NCI-H128 (cell line): ENCODE measurements around the gene DPY19L1.
A peak's percentile ranks its signal among the peaks of the same experiment; 100 is the strongest.
"Not testable (repeated sequence)": the region's sequence is repeated elsewhere in the genome, so short reads cannot be mapped to it uniquely, and the experiment has no call there.

ENCODE experiments used
- DNase-seq: peaks from one replicate; lab custom pipeline; 2025; ENCODE audit not compliant: unreplicated experiment; lab: John Stamatoyannopoulos, UW

DPY19L1 gene

DNA sequence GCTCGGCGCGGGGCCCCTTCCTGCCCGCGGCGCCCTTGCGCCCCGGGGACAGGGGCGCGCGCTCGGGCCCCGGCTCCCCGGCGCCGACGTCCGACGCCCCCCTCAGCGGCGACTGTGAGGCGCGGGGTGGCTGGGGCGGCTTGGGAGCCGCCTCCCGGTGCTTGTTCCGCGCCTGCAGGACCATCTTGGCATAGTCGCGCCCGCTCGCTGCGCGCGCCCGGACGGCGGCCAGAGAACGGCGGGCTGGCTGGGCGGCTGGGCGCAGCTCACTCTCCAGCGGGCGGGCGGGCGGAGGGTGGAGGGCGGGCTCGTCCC, at the start of gene DPY19L1:
DPY19L1 (minus strand) TSS at position 275 of the 315 bp plus-strand sequence; CDS start at position 184, 91 bp downstream.
- no peak for DNase-seq

- not testable (repeated sequence) for DNase-seq
These were observed 42.2 kb upstream of the DPY19L1 start for GRCh38 chr7:35079517-35079916.

DNA sequence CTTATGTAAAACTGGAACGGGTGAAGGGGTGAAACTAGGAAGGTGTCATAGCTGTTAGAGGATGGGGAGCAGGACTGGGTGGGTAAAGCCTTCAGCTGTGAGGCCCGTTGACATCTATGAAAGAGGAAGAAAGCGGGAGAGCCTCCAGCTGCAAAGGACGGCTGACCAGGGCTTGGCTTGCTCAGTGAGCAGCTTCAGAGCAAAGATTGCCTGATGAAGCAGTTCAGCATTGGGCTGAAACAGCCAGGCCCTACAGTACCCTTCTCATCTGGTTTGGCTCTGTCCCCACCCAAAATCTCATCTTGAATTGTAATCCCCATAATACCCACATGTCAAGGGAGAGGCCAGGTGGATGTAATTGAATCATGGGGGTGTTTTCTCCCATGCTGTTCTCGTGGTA, 36.7 kb upstream of the DPY19L1 start:
- DNase-seq = not testable (repeated sequence)

- not testable (repeated sequence) for DNase-seq
These were observed 35.9 kb upstream of the DPY19L1 start for GRCh38 chr7:35072950-35073827.

- DNase-seq = not testable (repeated sequence)
These were observed 31.8 kb upstream of the DPY19L1 start for GRCh38 chr7:35069084-35069483.

DNA sequence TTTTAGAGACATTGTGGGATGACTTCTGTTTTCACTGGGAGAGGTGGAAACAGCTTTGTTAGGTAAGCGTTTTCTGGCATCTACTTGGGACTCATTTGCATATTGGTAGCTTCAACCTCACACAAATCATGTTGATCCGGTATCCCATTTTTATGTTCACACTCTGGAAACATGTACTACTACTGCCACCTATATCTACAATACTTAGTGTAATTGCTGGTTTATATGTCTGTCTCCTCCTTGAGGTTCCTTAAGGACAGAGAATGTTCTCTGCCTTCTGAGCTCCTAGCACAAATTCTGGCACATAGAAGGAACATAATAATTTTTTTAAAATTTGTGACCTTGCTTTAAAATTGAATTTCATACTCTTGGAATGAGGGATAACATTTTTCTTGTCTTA, 28.1 kb upstream of the DPY19L1 start:
- DNase-seq = not testable (repeated sequence)

GRCh38 chr7:35058571-35058970, 21.3 kb upstream of the DPY19L1 start:
- not testable (repeated sequence) for DNase-seq

DNA sequence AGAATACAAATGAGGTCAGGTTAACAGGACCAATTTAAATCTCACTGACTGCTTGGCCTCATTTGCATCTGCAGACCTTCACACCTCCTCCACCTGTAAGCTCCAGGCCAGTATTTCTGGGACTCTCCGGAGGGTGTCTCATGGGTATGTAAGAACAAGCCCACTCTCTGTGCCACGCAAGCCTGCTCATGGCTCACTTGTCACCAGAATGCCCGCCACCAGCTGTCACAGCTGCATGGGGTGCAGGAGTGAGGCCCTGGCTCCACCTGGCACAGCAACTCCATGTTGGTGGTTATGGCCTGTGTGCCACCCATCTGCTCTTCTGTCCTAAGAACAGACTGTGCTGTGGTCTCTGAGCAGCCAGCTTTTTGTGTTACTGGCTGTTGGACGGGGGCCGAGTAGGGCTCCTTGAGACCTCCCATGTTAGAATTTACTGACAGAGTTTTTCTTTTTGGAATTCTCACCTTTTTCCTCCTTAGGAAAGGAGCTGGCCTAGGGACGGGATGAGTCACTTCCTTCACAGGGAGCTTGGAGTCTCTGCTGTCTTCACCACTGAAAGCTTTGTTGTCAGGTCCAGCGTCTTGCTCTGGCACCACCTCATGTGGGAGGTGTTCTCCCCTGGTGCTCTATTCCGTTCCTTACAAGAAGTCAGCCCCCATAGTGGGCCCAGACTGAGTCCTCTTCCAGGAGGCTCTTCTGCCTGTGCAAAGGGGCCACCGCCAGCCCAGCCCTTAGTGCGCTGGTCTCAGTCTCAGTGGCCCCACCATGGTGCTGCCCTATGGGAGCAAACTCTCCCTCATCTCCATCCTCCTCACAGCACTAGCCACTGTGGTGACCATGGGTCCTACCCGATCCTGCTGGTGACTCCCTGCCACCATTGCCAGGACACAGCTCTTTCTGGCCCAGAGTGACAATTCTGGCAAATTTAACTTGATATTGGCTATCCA, 20.5 kb upstream of the DPY19L1 start:
- not testable (repeated sequence) for DNase-seq

GRCh38 chr7:35055733-35056132, 18.4 kb upstream of the DPY19L1 start:
- DNase-seq = not testable (repeated sequence)

GRCh38 chr7:35053488-35054175, 16.3 kb upstream of the DPY19L1 start:
- not testable (repeated sequence) for DNase-seq

DNA sequence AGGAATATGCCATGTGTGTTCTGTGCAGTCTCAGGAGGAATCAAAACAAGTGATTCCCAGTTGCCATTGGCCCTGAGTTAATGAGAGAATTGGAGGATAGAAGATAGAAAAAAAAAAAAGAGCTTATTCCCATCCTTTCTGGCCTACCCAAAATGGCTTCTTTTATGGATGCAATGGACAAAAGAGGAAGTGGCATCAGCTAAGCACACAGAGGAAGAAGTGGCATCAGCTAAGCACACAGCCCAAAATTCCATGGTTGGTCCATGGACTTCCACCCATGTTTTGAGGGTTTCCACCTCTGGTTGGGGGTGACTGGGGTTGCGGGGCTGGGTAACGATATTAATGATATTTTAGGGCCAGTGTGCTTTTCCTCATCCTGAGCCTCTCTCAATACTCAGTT, 11.1 kb upstream of the DPY19L1 start:
- DNase-seq = not testable (repeated sequence)

DNA sequence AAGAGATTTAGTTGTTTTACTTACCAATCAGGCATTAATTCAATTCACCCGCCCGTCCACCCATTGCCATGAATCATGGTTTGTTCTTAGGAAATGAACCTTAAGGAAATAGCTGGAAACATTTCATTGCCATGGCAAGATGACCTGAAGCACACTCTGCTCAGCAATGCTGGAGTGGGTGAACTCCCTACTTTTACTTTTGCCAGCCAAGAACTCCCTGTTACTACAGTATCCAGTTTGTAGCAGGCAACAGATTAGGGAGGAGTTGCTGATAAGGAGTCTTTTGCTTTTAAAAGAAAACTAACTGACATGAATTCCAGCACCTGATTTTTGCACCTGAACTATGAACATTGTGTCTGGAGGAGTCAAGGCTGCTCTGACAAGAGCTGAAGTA, 10.6 kb upstream of the DPY19L1 start:
- DNase-seq = not testable (repeated sequence)

DNA sequence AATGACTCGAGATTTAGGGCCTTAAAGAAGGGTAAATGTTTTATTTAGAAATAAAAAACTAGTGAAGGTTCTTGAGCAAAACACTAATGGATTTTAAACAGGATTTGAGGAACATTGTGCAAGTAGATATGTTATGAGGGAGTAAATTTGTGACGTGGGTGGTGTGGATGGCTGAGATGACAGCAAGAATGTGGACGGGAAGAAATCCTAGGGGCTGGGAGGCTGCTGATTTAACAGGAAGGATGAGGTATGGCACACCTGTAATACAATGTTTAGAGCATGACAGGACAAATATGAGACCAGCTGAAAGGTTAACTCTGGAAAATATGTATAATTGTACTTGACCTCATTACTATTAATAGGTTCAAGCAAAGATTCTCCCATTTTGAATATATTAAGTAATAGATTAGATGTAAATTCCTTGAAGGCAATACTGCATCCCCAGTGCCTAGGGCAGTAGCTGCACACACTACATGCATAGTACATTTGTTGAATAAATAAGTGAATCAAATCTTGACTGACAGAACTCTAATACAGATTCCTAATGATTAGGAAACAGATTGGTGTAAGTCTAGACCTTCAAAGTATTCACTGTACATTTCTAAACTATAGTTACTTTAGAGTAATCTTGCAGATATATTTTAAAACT, 10.1 kb upstream of the DPY19L1 start:
- not testable (repeated sequence) for DNase-seq

DNA sequence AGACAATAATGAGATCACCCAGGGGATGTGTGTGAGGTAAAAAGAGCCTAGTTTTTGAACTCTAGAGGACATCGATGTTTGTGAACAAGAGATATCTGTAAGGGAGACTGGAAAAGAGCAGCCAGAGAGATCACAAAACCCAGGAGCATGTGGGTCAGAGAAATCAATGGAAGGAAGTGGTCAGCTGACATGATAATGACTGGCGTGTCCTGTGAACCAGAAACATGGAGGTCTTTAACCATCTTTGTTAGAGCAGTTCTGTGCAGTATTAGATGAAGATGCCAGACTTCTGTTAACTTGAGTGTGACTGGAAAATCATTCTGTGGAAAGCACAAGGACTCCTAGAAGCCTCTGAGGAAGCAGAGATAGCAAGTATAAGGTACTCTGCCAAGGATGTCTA, 6.0 kb upstream of the DPY19L1 start:
- not testable (repeated sequence) for DNase-seq

DNA sequence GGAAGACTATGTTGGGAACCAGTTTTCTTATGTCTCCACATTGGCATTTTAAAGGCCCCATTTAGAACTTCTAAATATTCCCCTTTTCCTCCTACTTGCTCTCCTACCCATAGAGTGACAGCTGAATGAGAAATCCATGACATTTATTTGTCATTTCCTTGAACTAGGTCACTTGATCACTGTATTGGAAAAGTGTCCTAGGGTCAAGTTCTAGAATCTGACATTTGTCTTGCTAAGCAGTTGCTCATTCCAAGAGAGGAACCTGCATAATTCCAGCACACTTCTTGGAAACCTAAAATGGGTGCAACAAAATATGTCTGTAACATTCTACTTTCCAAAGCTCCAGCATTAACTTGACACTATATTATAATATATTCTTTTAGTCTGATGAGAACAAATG, 3.6 kb upstream of the DPY19L1 start:
- DNase-seq = no peak

GRCh38 chr7:35039343-35039742, 2.1 kb upstream of the DPY19L1 start:
- no peak for DNase-seq

DNA sequence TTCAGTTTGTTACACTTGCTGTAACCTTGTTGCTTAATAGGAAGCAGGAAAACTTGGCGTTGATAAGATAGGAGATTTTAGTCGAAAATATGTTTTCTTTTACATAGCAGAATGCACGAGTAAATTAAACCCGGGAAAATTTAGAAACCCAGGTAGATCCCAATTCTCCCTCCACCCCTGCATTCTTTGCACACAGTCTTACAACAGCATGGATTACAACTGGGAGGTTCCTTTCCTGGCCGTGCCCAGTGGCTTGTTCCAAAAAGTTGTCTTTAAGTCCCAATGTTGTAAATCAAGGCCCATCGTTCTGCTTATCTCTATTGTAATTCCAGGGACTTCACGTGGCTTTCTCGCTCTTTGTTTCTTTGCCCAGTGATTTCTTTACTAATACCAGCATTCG, 1.1 kb upstream of the DPY19L1 start:
- DNase-seq = no peak

DNA sequence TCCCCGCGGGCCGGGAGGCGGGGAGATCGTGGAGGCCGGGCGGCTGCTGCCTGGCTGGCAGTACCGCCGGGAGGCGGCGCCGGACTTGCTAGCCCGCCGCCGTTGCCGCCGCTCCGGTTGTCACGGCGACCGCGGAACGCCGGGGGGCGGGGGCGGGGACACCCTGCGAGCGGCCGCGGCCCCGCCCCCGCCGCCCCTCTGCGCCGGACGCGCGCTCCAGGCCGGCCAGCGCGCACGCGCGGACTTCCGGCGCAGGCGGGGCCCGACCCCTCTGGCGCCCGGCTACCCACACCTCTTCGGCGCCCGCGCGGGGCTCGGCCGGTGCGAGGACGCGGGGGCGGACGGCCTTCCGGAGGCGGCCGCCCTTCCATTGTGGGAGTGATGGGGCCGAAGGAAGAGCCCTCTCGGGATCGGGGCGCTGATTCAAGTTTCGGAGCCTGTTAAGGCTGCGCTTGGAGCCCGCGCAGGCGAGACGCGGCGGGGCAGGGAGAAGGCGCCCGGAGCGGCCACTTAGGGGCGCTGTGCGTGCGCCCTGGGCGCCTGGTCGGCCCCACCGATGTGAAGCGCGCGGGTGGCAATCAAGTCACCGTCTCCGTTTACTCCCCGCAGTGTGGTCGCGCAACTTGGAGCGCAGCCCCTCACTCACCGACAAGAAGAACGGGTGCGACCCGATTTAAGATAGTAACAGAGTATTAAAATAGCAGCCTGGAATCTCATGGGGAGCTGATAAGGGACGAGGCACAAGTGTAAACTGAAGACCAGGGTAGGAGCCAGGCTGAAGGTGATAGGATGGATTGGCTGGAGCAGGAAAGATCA, 449 bp upstream of the DPY19L1 start:
- DNase-seq = peak; percentile 74

DNA sequence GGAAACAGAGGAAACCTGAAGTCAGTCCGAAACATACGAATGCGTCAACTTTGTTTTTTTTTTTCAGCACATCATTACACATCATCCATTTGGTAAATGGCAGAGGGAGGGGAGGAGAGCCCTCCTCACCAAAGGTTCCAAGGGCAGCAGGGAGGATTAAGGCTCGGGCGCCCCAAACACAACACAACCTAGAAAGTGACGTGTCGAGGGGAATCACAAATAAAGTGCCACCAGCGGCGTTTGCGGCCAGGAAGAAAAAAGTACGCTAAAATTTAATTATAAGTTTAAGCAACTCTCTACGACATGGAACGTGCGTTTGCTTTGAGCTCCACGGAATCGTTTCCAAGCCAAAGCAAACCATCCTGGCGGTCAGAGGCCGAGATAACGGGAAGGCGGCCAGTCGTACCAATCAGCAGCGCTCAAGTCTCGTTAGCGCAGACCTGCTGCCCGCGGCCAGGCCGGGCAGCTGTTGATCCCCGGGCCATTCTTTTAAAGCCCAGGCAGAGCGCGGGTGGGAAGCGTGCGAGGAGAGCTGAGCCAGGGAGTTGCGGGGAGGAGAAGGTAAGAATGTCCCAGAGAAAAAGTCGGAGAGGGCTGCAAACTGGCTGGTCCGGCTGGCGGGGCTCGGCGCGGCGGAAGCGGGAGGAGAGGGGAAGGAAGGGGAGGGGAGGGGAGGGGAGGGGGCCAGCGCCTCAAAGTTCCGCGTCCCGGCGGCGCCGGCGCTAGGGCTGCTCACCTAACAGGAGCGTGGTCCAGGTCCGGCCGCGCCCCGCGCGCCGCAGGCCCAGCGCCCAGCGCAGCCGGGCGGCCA, 719 bp downstream of the DPY19L1 start:
- DNase-seq = no peak
